Measurements from ENCODE around the gene IL22RA2. TPM values are rescaled to one million over a fixed set of nuclear protein-coding genes. Genes with fewer than 3 reads are reported as not detected.
A peak's percentile ranks its signal among the peaks of the same experiment; 100 is the strongest.
"Not testable (repeated sequence)": the region's sequence is repeated elsewhere in the genome, so short reads cannot be mapped to it uniquely, and the experiment has no call there.

Gene IL22RA2
- total RNA-seq, 1 experiment from 2014 or later: not detected

- Histone ChIP-seq H3K14ac (ENCODE audit: insufficient read depth, low read length) (no peak overlapping the region), H3K9me3 (ENCODE audit: control insufficient read depth, low read depth, low read length) (no peaks in the 10 kb centered on the region), H4K8ac (replicated peaks; ENCODE audit: insufficient read length, low read depth, low read length) (no peak overlapping the region), H4K91ac (ENCODE audit: insufficient read length, low read depth, low read length) (no peak overlapping the region), H4K20me1 (ENCODE audit: control insufficient read depth, insufficient read depth, insufficient read length) (no peaks in the 10 kb centered on the region), H3K27ac (ENCODE audit: insufficient read length, low read depth, low read length) (no peak overlapping the region), H3K23me2 (ENCODE audit: insufficient read length, low read depth, low read length, poor library complexity, severe bottlenecking) (peaks cover 11% of the 10 kb centered on the region), H2BK15ac (ENCODE audit: low read depth, low read length) (no peak overlapping the region), H3K27me3 (ENCODE audit: insufficient read depth, low read length) (no peaks in the 10 kb centered on the region), H3K23ac (ENCODE audit: insufficient read length, low read depth, low read length) (no peak overlapping the region), H3K4me2 (ENCODE audit: insufficient read depth, insufficient read length, low read length) (no peak overlapping the region), H2BK12ac (ENCODE audit: insufficient read length, low read depth, low read length) (no peak overlapping the region), H2AFZ (ENCODE audit: low read length) (no peak overlapping the region), H2BK20ac (ENCODE audit: low read depth, low read length, poor library complexity, severe bottlenecking) (no peak overlapping the region), H3K79me2 (ENCODE audit: insufficient read depth, low read length) (peaks cover 25% of the 10 kb centered on the region; the same call in 1 of the 2 replicates), H3K79me1 (ENCODE audit: insufficient read depth, low read depth, low read length, poor library complexity, severe bottlenecking) (peaks cover 12% of the 10 kb centered on the region), H3K9ac (ENCODE audit: extremely low read depth, insufficient read length, low read length) (no peak overlapping the region), H3T11ph (ENCODE audit: low read length) (no peak overlapping the region), H2BK5ac (ENCODE audit: insufficient read length, low read length) (no peak overlapping the region), H2AK5ac (ENCODE audit: insufficient read length, low read length) (no peak overlapping the region), H3K56ac (ENCODE audit: insufficient read length, low read depth, low read length) (no peak overlapping the region), H4K5ac (ENCODE audit: insufficient read length, low read depth, low read length) (no peak overlapping the region), H2BK120ac (ENCODE audit: low read depth, low read length, poor library complexity, severe bottlenecking) (no peak overlapping the region), H3K4ac (ENCODE audit: low read depth, low read length) (no peak overlapping the region), H3K18ac (ENCODE audit: insufficient read length, low read depth, low read length) (no peak overlapping the region), H3K4me1 (ENCODE audit: insufficient read depth, low read length) (peaks cover 3% of the 10 kb centered on the region; the same call in 1 of the 2 replicates)
- peaks cover 6 to 14% of the 10 kb centered on the region in 2 experiments; a peak in 4 of 5 replicates for H3K9me3 Mint-ChIP-seq
- H3K36me3 Mint-ChIP-seq (ENCODE audit: insufficient read depth in 1 of 3, low read depth in 3 of 3): peaks cover 15 to 40% (median 24%) of the 10 kb centered on the region in 3 experiments
- no peak overlapping the region for H3K4me3 Mint-ChIP-seq
- no peak overlapping the region for H3K27ac Mint-ChIP-seq
- no peaks in the 10 kb centered on the region for H3K27me3 Mint-ChIP-seq (ENCODE audit: low read depth)
- no peak for TF ChIP-seq CTCF (conservative IDR thresholded peaks at IDR 0.05)
- no peak for DNase-seq
- H3K4me1 Mint-ChIP-seq: peaks cover 27 to 39% of the 10 kb centered on the region in 2 experiments
Measured at GRCh38 chr6:137216106-137216505, 42.7 kb upstream of the IL22RA2 start.

GRCh38 chr6:137215630-137216029, 42.2 kb upstream of the IL22RA2 start:
- not testable (repeated sequence) for DNase-seq; H4K91ac ChIP-seq (ENCODE audit: insufficient read length, low read depth, low read length); H2BK20ac ChIP-seq (ENCODE audit: low read depth, low read length, poor library complexity, severe bottlenecking); H2BK120ac ChIP-seq (ENCODE audit: low read depth, low read length, poor library complexity, severe bottlenecking); H2BK12ac ChIP-seq (ENCODE audit: insufficient read length, low read depth, low read length); H4K5ac ChIP-seq (ENCODE audit: insufficient read length, low read depth, low read length); H3K9me3 ChIP-seq (ENCODE audit: control insufficient read depth, low read depth, low read length); H2BK15ac ChIP-seq (ENCODE audit: low read depth, low read length); H3K9ac ChIP-seq (ENCODE audit: extremely low read depth, insufficient read length, low read length); H4K8ac ChIP-seq (replicated peaks; ENCODE audit: insufficient read length, low read depth, low read length); H4K20me1 ChIP-seq (ENCODE audit: control insufficient read depth, insufficient read depth, insufficient read length); H2AK5ac ChIP-seq (ENCODE audit: insufficient read length, low read length); H3K4me3 Mint-ChIP-seq; H2BK5ac ChIP-seq (ENCODE audit: insufficient read length, low read length); H2AFZ ChIP-seq (ENCODE audit: low read length); H3K27me3 Mint-ChIP-seq (ENCODE audit: low read depth); H3K27ac ChIP-seq (ENCODE audit: insufficient read length, low read depth, low read length); H3T11ph ChIP-seq (ENCODE audit: low read length); H3K4me2 ChIP-seq (ENCODE audit: insufficient read depth, insufficient read length, low read length); H3K27me3 ChIP-seq (ENCODE audit: insufficient read depth, low read length); H3K4ac ChIP-seq (ENCODE audit: low read depth, low read length); H3K56ac ChIP-seq (ENCODE audit: insufficient read length, low read depth, low read length); H3K18ac ChIP-seq (ENCODE audit: insufficient read length, low read depth, low read length); H3K4me1 ChIP-seq (ENCODE audit: insufficient read depth, low read length); H3K14ac ChIP-seq (ENCODE audit: insufficient read depth, low read length); H3K23ac ChIP-seq (ENCODE audit: insufficient read length, low read depth, low read length)
- peaks cover 9 to 17% of the 10 kb centered on the region in 2 experiments for H3K9me3 Mint-ChIP-seq
- WGBS (ENCODE audit: extremely low coverage, insufficient read length, low lambda C conversion rate): no CpG with 5 or more reads among the region's 3 CpGs
- H3K36me3 Mint-ChIP-seq (ENCODE audit: insufficient read depth in 1 of 3, low read depth in 3 of 3): peaks cover 20 to 45% (median 27%) of the 10 kb centered on the region in 3 experiments
- peaks cover 25 to 37% of the 10 kb centered on the region in 2 experiments for H3K4me1 Mint-ChIP-seq
- peaks cover 26% of the 10 kb centered on the region; the same call in 1 of the 2 replicates for H3K79me2 ChIP-seq (ENCODE audit: insufficient read depth, low read length)
- H3K23me2 ChIP-seq (ENCODE audit: insufficient read length, low read depth, low read length, poor library complexity, severe bottlenecking): peaks cover 11% of the 10 kb centered on the region
- peak overlapping the region in 1 of 3 experiments; percentile 68; a peak in 1 of 7 replicates for H3K27ac Mint-ChIP-seq
- peaks cover 12% of the 10 kb centered on the region for H3K79me1 ChIP-seq (ENCODE audit: insufficient read depth, low read depth, low read length, poor library complexity, severe bottlenecking)
